ENCODE results near the gene CLMP.

Gene CLMP

GRCh38 chr11:123103326-123103980 is 91.6 kb downstream of the CLMP start:
- H3K9me3 ChIP-seq (ENCODE audit: control insufficient read depth, insufficient read depth, low read length): no peaks in the 10 kb centered on the region
- H3K27ac ChIP-seq (ENCODE audit: low read depth, low read length): no peak overlapping the region
- no peaks in the 10 kb centered on the region for H3K79me2 ChIP-seq (ENCODE audit: control insufficient read depth, low read length)
- H3K9me2 ChIP-seq (replicated peaks; ENCODE audit: control insufficient read depth, low read length): no peaks in the 10 kb centered on the region
- H3K36me3 ChIP-seq (ENCODE audit: control insufficient read depth, low read length): no peaks in the 10 kb centered on the region
- H4K20me1 ChIP-seq (ENCODE audit: control insufficient read depth, insufficient read depth, low read depth, low read length): no peaks in the 10 kb centered on the region
- H3K4me3 ChIP-seq (ENCODE audit: low read length): no peak overlapping the region
- H3F3A ChIP-seq (ENCODE audit: control insufficient read depth, insufficient read depth): no peaks in the 10 kb centered on the region
- no peak overlapping the region for H3K4me2 ChIP-seq (ENCODE audit: low read length)
- TF ChIP-seq, protein P1, sequence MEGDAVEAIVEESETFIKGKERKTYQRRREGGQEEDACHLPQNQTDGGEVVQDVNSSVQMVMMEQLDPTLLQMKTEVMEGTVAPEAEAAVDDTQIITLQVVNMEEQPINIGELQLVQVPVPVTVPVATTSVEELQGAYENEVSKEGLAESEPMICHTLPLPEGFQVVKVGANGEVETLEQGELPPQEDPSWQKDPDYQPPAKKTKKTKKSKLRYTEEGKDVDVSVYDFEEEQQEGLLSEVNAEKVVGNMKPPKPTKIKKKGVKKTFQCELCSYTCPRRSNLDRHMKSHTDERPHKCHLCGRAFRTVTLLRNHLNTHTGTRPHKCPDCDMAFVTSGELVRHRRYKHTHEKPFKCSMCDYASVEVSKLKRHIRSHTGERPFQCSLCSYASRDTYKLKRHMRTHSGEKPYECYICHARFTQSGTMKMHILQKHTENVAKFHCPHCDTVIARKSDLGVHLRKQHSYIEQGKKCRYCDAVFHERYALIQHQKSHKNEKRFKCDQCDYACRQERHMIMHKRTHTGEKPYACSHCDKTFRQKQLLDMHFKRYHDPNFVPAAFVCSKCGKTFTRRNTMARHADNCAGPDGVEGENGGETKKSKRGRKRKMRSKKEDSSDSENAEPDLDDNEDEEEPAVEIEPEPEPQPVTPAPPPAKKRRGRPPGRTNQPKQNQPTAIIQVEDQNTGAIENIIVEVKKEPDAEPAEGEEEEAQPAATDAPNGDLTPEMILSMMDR (IDR thresholded peaks at IDR 0.05; ENCODE audit: low read depth, low read length, poor library complexity, severe bottlenecking): peak; percentile 42
- TF ChIP-seq EZH2phosphoT487 (IDR thresholded peaks at IDR 0.05; ENCODE audit: borderline replicate concordance, low read length): no peak
- no peaks in the 10 kb centered on the region for H3K4me1 ChIP-seq (ENCODE audit: control insufficient read depth, low read length)
- peaks cover 6% of the 10 kb centered on the region; the same call in 1 of the 2 replicates for H3K27me3 ChIP-seq (ENCODE audit: control insufficient read depth, low read length)

- Histone ChIP-seq H3K9me2 (replicated peaks; ENCODE audit: control insufficient read depth, low read length) (no peaks in the 10 kb centered on the region), H3K27ac (ENCODE audit: low read depth, low read length) (no peak overlapping the region), H3F3A (ENCODE audit: control insufficient read depth, insufficient read depth) (no peaks in the 10 kb centered on the region), H3K36me3 (ENCODE audit: control insufficient read depth, low read length) (no peaks in the 10 kb centered on the region), H4K20me1 (ENCODE audit: control insufficient read depth, insufficient read depth, low read depth, low read length) (no peaks in the 10 kb centered on the region), H3K4me1 (ENCODE audit: control insufficient read depth, low read length) (no peaks in the 10 kb centered on the region), H3K79me2 (ENCODE audit: control insufficient read depth, low read length) (no peaks in the 10 kb centered on the region), H3K4me2 (ENCODE audit: low read length) (no peak overlapping the region), H3K9me3 (ENCODE audit: control insufficient read depth, insufficient read depth, low read length) (no peaks in the 10 kb centered on the region), H3K27me3 (ENCODE audit: control insufficient read depth, low read length) (peaks cover 6% of the 10 kb centered on the region; the same call in 1 of the 2 replicates), H3K4me3 (ENCODE audit: low read length) (no peak overlapping the region)
- no peak for TF ChIP-seq EZH2phosphoT487 (IDR thresholded peaks at IDR 0.05; ENCODE audit: borderline replicate concordance, low read length)
- TF ChIP-seq, protein P1 (IDR thresholded peaks at IDR 0.05; ENCODE audit: low read depth, low read length, poor library complexity, severe bottlenecking): no peak
Observed at GRCh38 chr11:123100379-123101085, 94.5 kb downstream of the CLMP start.

DNA sequence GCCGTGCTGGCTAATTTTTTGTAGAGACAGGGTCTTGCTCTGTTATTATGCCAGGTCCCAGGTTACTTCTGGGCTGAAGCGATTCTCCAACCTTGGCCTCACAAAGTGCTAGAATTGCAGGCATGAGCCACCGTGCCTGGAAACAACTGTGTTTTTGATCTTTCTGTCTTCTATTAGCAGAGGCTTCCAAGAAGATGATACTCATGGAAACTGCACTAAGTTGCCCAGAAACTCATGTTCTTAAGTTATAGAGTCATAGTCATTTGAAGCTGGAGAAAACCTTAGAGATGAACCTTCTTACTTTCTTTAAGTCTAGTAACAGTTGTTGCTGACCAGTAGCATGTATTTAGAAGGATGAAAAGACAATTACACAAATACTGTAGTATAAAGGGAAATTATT is 96.1 kb downstream of the CLMP start:
- no peak overlapping the region for H3K4me2 ChIP-seq (ENCODE audit: low read length)
- TF ChIP-seq EZH2phosphoT487 (IDR thresholded peaks at IDR 0.05; ENCODE audit: borderline replicate concordance, low read length): no peak
- TF ChIP-seq, protein P1 (IDR thresholded peaks at IDR 0.05; ENCODE audit: low read depth, low read length, poor library complexity, severe bottlenecking): no peak
- H3K9me3 ChIP-seq (ENCODE audit: control insufficient read depth, insufficient read depth, low read length): no peaks in the 10 kb centered on the region
- peaks cover 6% of the 10 kb centered on the region; the same call in 1 of the 2 replicates for H3K27me3 ChIP-seq (ENCODE audit: control insufficient read depth, low read length)
- H4K20me1 ChIP-seq (ENCODE audit: control insufficient read depth, insufficient read depth, low read depth, low read length): no peaks in the 10 kb centered on the region
- H3K79me2 ChIP-seq (ENCODE audit: control insufficient read depth, low read length): no peaks in the 10 kb centered on the region
- no peaks in the 10 kb centered on the region for H3F3A ChIP-seq (ENCODE audit: control insufficient read depth, insufficient read depth)
- no peaks in the 10 kb centered on the region for H3K36me3 ChIP-seq (ENCODE audit: control insufficient read depth, low read length)
- no peak overlapping the region for H3K27ac ChIP-seq (ENCODE audit: low read depth, low read length)
- H3K9me2 ChIP-seq (replicated peaks; ENCODE audit: control insufficient read depth, low read length): no peaks in the 10 kb centered on the region
- no peak overlapping the region for H3K4me3 ChIP-seq (ENCODE audit: low read length)
- no peaks in the 10 kb centered on the region for H3K4me1 ChIP-seq (ENCODE audit: control insufficient read depth, low read length)
